ENCODE measurements around the gene BRK1.
"Not testable (repeated sequence)": the region's sequence is repeated elsewhere in the genome, so short reads cannot be mapped to it uniquely, and the experiment has no call there.

The BRK1 gene

GRCh38 chr3:10142707-10143560 is 27.5 kb downstream of the BRK1 start:
- peak; percentile 38 for DNase-seq (ENCODE audit: low spot score)

DNA sequence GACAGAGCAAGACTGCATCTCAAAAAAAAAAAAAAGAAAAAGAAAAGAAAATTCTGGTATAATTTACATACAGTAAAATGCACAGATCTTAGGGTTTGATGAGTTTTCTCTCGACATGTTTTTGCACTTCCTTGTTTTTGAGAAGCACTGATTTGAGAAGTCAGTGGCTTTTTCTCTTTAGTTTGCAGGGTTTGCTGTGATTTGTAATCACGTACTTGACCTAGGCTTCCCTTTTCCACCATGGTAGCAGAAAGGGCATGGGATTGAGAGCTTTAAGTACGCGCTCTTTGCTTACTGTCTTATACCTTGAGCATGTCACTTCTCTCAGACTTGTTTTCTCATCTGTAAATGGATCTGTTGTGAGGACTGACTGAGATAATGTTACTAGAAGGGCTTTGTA is 30.2 kb downstream of the BRK1 start:
- DNase-seq (ENCODE audit: low spot score), result no peak

DNA sequence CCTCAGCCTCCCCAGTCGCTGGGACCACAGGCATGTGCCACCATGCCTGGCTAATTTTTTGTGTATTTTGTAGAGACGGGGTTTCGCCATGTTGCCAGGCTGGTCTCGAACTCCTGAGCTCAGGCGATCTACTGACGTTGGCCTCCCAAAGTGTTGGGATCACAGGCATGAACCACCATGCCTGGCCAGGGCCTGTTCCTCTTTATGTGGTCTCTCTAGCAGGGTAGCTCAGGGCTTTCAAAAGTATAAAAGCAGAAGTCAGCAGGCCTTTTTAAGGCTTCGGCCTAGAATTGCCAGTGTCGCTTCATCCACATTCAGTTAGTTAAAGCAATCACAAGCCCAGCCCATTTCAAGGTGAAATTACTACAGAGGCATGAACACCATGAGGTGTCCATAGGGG is 33.8 kb downstream of the BRK1 start:
- no peak for DNase-seq (ENCODE audit: low spot score)

DNA sequence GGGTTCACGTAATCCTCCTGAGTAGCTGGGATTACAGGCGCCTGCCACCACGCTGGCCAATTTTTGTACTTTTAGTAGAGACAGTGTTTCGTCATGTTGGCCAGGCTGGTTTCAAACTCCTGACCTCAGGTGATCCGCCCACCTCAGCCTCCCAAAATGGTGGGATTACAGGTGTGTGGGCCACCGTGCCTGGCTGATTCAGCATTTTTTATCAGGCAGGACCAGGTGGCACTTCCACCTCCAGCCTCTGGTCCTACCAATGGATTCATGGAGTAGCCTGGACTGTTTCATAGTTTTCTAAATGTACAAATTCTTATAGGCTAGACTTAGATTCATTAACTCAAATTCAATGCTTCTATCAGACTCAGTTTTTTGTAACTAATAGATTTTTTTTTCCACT is 35.5 kb downstream of the BRK1 start:
- DNase-seq (ENCODE audit: low spot score), result no peak

DNA sequence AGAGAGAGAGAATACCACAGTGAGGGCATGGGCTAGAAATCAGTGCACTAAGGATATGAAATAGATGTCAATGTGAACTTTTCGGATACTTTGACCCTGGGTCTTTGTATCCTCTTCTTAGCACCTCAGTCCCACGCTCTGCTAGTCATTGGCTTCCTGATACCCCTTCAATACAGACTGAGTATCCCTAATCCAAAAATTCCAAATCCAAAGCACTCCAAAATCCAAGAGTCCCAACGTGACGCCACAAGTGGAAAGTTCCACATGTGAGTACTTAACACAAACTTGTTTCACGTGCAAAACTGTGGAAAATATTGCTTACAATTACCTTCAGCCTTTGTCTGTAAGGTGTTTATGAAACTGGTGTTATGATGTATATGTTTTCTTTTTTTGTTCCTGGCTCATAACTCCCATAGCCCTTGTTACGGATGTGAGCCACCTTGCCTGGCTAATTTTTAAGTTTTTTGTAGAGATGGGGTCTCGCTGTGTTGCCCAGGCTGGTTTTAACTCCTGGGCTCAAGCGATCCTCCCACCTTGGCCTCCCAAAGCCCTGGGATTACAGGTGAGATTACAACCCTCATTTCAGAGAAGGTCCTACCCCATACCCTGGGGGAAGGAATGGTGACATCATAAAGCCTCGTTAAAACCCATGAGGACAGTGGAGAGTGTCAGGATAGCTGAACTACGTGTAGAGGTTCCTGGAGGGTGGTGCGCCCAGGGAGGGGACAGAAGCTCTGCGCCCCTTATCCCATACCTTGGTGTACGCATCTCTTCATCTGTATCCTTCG is 39.1 kb downstream of the BRK1 start:
- no peak for DNase-seq (ENCODE audit: low spot score)

DNA sequence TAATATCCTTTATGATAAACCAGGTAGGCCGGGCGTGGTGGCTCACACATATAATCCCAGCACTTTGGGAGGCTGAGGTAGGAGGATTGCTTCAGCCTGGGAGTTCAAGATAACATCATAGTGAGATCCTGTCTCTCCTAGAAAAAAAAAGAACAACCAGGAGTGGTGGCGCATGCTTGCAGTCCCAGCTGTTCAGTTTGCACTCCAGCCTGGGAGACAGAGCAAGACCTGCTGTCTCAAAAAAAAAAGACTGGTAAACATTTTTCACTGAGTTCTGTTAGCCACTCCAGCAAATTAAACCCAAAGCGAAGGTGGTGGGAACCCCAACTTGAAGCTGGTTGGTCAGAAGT is 39.6 kb downstream of the BRK1 start:
- no peak for DNase-seq (ENCODE audit: low spot score)

DNA sequence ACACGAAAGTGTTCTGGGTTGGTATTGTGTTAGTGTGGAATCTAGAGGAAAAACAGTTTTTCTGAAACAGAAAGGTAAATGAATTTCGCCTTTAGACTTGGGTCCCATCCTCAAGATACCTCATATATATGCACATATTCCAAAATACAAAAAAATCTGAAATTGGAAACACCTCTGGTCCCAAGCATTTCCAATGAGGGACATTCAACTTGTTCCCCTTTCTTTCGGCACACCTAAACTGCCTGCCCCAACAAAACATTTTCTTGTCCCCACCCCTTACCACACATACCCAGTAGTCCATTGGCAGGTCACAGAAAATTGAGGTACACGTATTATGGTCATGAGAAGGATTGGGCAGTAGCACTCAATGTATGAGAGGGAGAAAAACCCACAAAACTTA is 40.2 kb downstream of the BRK1 start:
- no peak for DNase-seq (ENCODE audit: low spot score)

- DNase-seq (ENCODE audit: low spot score), result no peak
Observed at GRCh38 chr3:10157031-10157430, 41.6 kb downstream of the BRK1 start.

DNA sequence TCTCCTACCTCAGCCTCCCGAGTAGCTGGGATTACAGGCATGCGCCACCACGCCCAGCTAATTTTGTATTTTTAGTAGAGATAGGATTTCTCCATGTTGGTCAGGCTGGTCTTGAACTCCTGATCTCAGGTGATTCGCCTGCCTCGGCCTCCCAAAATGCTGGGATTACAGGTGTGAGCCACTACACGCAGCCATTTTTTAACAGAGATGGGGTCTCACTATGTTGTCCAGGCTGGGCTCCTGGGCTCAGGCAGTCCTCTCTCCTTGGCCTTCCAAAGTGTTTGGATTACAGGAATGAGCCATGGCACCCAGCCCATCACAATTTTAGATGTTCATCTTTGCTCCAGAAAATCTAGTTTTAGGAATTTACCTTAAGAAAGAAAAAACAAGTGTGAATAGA is 43.1 kb downstream of the BRK1 start:
- DNase-seq (ENCODE audit: low spot score), result not testable (repeated sequence)

DNA sequence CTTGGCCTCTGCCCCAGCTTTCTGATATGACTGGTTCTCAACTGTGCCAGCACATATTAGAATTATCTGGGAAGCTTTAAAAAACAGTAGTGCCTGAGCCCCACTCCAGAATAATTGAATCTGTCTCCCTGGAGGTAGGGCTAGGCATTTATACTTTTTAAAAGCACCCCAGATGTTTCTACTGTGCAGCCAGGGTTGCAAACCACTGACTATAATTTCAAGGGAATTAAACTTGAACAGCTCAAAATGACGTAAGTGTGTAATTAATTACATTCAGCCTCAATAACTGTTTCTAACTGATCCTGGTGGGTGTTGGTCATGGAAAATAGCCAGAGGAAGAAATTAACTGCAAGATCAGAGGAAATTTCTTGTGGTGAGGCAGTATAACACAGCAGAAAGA is 44.9 kb downstream of the BRK1 start:
- DNase-seq (ENCODE audit: low spot score), result no peak

GRCh38 chr3:10160925-10161324 is 45.5 kb downstream of the BRK1 start:
- DNase-seq (ENCODE audit: low spot score), result no peak

DNA sequence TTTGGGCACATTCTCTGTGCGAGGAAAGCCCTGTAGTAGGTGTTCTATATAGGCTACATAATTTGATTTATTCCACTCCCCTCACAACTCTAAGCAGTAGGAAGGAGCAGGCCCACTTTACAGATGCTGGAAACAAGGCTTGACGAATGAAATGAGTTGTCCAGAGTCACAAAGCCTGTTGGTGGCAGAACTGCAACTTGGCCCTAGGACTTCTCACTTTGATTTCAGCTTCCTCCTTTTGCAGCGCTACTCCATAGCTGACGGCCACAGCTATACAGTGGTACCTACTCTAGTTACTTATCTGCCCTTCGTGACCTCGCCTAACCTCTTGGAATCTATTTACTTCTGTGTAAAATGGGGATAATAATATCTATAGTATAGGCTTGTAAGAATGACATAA is 46.7 kb downstream of the BRK1 start:
- DNase-seq (ENCODE audit: low spot score), result no peak

DNA sequence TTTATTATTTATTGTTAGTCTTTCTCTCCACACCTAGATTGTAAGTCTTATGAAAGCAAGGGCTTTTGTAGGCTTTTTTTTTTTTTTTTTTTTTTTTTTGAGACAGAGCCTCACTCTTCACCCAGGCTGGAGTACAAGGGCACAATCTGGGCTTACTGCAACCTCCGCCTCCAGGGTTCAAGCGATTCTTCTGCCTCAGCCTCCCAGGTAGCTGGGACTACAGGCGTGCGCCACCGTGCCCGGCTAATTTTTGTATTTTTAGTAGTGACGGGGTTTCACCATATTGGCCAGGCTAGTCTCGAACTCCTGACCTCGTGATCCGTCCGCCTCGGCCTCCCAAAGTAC is 48.7 kb downstream of the BRK1 start:
- not testable (repeated sequence) for DNase-seq (ENCODE audit: low spot score)

- peak; percentile 54 for DNase-seq (ENCODE audit: low spot score)
Observed at GRCh38 chr3:10164546-10165393, 49.3 kb downstream of the BRK1 start, which contains the start of gene IRAK2. IRAK2 (plus strand) TSS chr3:10164919; CDS start chr3:10164955, 36 bp downstream.

GRCh38 chr3:10166213-10166604 is 50.7 kb downstream of the BRK1 start:
- no peak for DNase-seq (ENCODE audit: low spot score)

- no peak for DNase-seq (ENCODE audit: low spot score)
Observed at GRCh38 chr3:10169000-10169496, 53.6 kb downstream of the BRK1 start.

- DNase-seq (ENCODE audit: low spot score), result no peak
Observed at GRCh38 chr3:10170915-10171478, 55.5 kb downstream of the BRK1 start.

DNA sequence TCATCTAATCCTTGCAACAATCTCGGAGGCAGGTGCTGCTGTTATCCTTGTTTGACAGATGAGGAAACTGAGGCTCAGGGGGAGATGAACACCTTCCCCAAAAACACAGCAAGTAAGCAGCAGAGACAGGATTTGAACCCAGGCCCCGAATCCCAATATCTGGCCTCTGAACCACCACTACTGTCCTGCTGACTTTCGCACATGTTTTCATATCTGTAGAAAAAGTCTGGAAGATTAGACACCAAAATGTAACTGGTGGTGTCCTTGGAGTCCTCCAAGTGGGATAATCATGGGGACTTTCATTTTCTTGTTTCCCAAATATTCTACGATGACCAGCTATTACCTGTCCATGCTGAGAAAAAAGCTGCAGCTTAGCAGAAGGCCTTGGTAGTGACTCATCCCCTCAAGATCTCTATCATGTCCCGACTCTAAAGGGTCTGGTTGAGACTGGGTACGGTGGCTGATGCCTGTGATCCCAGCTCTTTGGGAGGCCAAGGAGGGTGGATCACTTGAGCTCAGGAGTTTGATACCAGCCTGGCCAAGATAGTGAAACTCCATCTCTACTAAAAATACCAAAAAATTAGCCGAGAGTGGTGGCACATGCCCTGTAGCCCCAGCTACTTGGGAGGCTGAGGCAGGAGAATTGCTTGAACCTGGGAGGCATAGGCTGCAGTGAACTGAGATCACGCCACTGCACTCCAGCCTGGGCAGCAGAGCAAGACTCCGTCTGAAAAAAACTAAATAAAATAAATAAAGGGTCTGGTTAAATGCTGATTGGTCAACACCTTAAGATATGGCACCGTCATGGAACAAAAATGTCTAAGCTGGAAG is 57.8 kb downstream of the BRK1 start:
- DNase-seq (ENCODE audit: low spot score), result no peak

DNA sequence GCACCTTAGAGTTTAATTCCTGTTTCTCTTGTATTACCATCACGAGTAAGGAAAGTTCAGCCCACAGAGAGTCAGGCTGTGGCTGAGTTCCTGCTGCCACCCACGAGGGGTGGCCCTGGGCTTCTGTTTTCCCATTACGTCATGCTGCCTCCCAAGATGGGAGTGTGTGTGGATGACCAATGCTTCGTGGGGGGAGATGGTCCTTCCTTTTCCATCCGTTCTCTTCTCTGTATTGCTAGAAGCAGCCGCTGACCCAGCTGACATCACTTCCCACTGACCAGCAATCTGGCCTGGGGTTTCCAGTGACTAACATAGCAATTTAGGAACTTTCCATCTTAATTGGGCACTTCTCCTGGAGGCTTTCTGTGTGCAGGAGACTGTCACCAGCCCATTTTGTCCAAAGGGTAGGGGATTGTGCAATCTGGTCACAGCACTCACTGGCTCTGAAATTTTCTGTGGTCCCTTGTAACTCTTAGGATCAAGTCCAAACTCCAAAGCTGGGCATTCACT is 58.5 kb downstream of the BRK1 start:
- no peak for DNase-seq (ENCODE audit: low spot score)

DNA sequence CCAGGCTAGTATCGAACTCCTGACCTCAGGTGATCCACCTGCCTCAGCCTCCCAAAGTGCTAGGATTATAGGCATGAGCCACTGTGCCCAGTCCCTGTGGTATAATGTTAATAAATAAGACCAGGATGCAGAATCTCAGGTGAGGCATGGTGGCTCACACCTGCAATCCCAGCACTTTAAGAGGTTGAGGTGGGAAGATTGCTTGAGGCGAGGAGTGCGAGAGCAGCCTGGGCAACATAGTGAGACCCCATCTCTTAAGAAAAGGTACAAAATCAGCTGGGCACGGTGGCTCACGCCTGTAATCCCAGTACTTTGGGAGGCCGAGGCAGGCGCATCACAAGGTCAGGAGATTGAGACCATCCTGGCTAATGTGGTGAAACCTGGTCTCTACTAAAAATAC is 59.9 kb downstream of the BRK1 start:
- not testable (repeated sequence) for DNase-seq (ENCODE audit: low spot score)

GRCh38 chr3:10176150-10176549 is 60.7 kb downstream of the BRK1 start:
- DNase-seq (ENCODE audit: low spot score), result not testable (repeated sequence)
